SK-N-SH treated with all-trans-retinoic acid at 6 μM for 48 hours (cell line): ENCODE measurements around the gene TMCC3.

Experiments
- ATAC-seq: fragments of 200-7000 bp; cut with Tn5 transposase; 3 replicates; pipeline ENCODE4 v1.9.1; 2020; ENCODE audit warnings: mild to moderate bottlenecking, moderate library complexity
- ARNTL ChIP-seq: fragments of 450-650 bp; formaldehyde crosslinking; IDR thresholded peaks from 2 replicates; pipeline ENCODE4 v1.5.0; 2020; ENCODE audit warnings: low read depth, mild to moderate bottlenecking, moderate library complexity, borderline replicate concordance
- BACH2 ChIP-seq: fragments of 250-450 bp; sonication (Bioruptor Pico); IDR thresholded peaks from 2 replicates; pipeline ENCODE4 v1.9.0; 2021; ENCODE audit warnings: mild to moderate bottlenecking, borderline replicate concordance
- CREB5 ChIP-seq: fragments of 250-450 bp; sonication (Bioruptor Pico); IDR thresholded peaks from 2 replicates; pipeline ENCODE4 v1.5.1; 2020; ENCODE audit warnings: low read depth, mild to moderate bottlenecking, moderate library complexity
- CSDC2 ChIP-seq: fragments of 250-450 bp; sonication (Bioruptor Pico); IDR thresholded peaks from 2 replicates; pipeline ENCODE4 v1.5.0; 2020; ENCODE audit warnings: mild to moderate bottlenecking, moderate library complexity
- CSRNP3 ChIP-seq: fragments of 250-450 bp; sonication (Bioruptor Pico); IDR thresholded peaks from 2 replicates; pipeline ENCODE4 v1.5.1; 2021; ENCODE audit warnings: mild to moderate bottlenecking, moderate library complexity
- ESRRG ChIP-seq: fragments of 250-450 bp; sonication (Bioruptor Pico); IDR thresholded peaks from 2 replicates; pipeline ENCODE4 v1.6.1; 2021; ENCODE audit warnings: mild to moderate bottlenecking
- GLIS3 ChIP-seq: fragments of 250-450 bp; sonication (Bioruptor Pico); IDR thresholded peaks from 2 replicates; pipeline ENCODE4 v1.5.0; 2020; ENCODE audit warnings: mild to moderate bottlenecking, moderate library complexity
- ISL1 ChIP-seq: fragments of 250-450 bp; sonication (Bioruptor Pico); IDR thresholded peaks from 2 replicates; pipeline ENCODE4 v2.1.2; 2022; ENCODE audit warnings: mild to moderate bottlenecking, moderate library complexity
- OSR1 ChIP-seq: fragments of 250-450 bp; sonication (Bioruptor Pico); IDR thresholded peaks from 2 replicates; pipeline ENCODE4 v1.8.0; 2022; ENCODE audit warnings: moderate library complexity, mild to moderate bottlenecking, inconsistent platforms
- PATZ1 ChIP-seq: fragments of 250-450 bp; sonication (Bioruptor Pico); IDR thresholded peaks from 2 replicates; pipeline ENCODE4 v1.8.0; 2020; ENCODE audit warnings: mild to moderate bottlenecking, moderate library complexity, borderline replicate concordance
- POU6F1 ChIP-seq: fragments of 250-450 bp; sonication (Bioruptor Pico); IDR thresholded peaks from 2 replicates; pipeline ENCODE4 v1.8.0; 2021; ENCODE audit warnings: low read depth, mild to moderate bottlenecking, moderate library complexity, borderline replicate concordance
- PPARA ChIP-seq: fragments of 250-450 bp; sonication (Bioruptor Pico); IDR thresholded peaks from 2 replicates; pipeline ENCODE4 v1.5.0; 2020; ENCODE audit warnings: mild to moderate bottlenecking, borderline replicate concordance
- RARB ChIP-seq: fragments of 250-450 bp; sonication (Bioruptor Pico); IDR thresholded peaks from 2 replicates; pipeline ENCODE4 v1.8.0; 2021; ENCODE audit warnings: mild to moderate bottlenecking, moderate library complexity
- SNAI2 ChIP-seq: fragments of 250-450 bp; sonication (Bioruptor Pico); IDR thresholded peaks from 2 replicates; pipeline ENCODE4 v1.5.0; 2020; ENCODE audit warnings: mild to moderate bottlenecking, moderate library complexity
- TCF4 ChIP-seq: fragments of 250-450 bp; sonication (Bioruptor Pico); IDR thresholded peaks from 2 replicates; pipeline ENCODE4 v1.8.0; 2021; ENCODE audit warnings: mild to moderate bottlenecking, moderate library complexity, borderline replicate concordance
- ZC3H10 ChIP-seq: fragments of 250-450 bp; sonication (Bioruptor Pico); IDR thresholded peaks from 2 replicates; pipeline ENCODE4 v1.5.1; 2021; ENCODE audit warnings: mild to moderate bottlenecking, moderate library complexity
- ZFP30 ChIP-seq: fragments of 450-650 bp; formaldehyde crosslinking; IDR thresholded peaks from 2 replicates; pipeline ENCODE4 v1.5.0; 2022; ENCODE audit warnings: mild to moderate bottlenecking, moderate library complexity
- ZNF70 ChIP-seq: fragments of 450-650 bp; formaldehyde crosslinking; IDR thresholded peaks from 2 replicates; pipeline ENCODE4 v1.5.0; 2020; ENCODE audit warnings: mild to moderate bottlenecking, moderate library complexity
- ZNF8 ChIP-seq: fragments of 450-650 bp; formaldehyde crosslinking; IDR thresholded peaks from 2 replicates; pipeline ENCODE4 v1.5.0; 2020; ENCODE audit warnings: mild to moderate bottlenecking, moderate library complexity
- TF ChIP-seq, protein P1 (sequence below): fragments of 250-450 bp; sonication (Bioruptor Pico); IDR thresholded peaks from 2 replicates; pipeline ENCODE4 v1.5.0; 2020; ENCODE audit warnings: mild to moderate bottlenecking, moderate library complexity

The TMCC3 gene

DNA sequence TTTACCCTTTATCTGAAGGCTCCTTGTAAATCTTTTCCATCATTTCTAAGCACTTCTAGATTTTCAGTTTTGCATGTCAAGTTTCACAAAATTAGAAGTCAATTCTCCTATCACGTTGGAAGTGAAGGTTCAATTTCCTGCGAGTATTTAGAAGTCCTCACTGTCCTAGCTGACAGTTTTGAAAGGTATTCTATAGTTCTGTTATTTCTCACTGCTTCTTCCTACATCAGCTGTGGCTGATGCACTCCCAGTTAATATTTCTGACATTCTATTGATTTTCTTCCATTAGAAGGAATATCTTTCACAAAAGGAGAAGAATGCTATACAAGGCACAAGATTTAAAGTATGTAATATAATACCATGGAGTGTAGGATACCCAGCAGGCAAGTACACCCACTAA, 15.8 kb upstream of the TMCC3 start:
- ATAC-seq: no peak
- TF ChIP-seq, protein P1, sequence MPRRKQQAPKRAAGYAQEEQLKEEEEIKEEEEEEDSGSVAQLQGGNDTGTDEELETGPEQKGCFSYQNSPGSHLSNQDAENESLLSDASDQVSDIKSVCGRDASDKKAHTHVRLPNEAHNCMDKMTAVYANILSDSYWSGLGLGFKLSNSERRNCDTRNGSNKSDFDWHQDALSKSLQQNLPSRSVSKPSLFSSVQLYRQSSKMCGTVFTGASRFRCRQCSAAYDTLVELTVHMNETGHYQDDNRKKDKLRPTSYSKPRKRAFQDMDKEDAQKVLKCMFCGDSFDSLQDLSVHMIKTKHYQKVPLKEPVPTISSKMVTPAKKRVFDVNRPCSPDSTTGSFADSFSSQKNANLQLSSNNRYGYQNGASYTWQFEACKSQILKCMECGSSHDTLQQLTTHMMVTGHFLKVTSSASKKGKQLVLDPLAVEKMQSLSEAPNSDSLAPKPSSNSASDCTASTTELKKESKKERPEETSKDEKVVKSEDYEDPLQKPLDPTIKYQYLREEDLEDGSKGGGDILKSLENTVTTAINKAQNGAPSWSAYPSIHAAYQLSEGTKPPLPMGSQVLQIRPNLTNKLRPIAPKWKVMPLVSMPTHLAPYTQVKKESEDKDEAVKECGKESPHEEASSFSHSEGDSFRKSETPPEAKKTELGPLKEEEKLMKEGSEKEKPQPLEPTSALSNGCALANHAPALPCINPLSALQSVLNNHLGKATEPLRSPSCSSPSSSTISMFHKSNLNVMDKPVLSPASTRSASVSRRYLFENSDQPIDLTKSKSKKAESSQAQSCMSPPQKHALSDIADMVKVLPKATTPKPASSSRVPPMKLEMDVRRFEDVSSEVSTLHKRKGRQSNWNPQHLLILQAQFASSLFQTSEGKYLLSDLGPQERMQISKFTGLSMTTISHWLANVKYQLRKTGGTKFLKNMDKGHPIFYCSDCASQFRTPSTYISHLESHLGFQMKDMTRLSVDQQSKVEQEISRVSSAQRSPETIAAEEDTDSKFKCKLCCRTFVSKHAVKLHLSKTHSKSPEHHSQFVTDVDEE (CRISPR knock-in tag): no peak
- TF ChIP-seq ZNF8 (CRISPR knock-in tag): no peak
- no peak for TF ChIP-seq CREB5 (CRISPR knock-in tag)
- no peak for TF ChIP-seq GLIS3 (CRISPR knock-in tag)
- no peak for TF ChIP-seq POU6F1 (CRISPR knock-in tag)
- TF ChIP-seq RARB: no peak
- TF ChIP-seq PPARA (CRISPR knock-in tag): no peak
- TF ChIP-seq ZNF70 (CRISPR knock-in tag): no peak
- TF ChIP-seq ESRRG (CRISPR knock-in tag): no peak
- TF ChIP-seq CSRNP3 (CRISPR knock-in tag): no peak
- TF ChIP-seq TCF4: no peak
- TF ChIP-seq PATZ1: no peak
- no peak for TF ChIP-seq SNAI2 (CRISPR knock-in tag)
- no peak for TF ChIP-seq CSDC2
- no peak for TF ChIP-seq ARNTL (CRISPR knock-in tag)
- TF ChIP-seq ZC3H10 (CRISPR knock-in tag): no peak

DNA sequence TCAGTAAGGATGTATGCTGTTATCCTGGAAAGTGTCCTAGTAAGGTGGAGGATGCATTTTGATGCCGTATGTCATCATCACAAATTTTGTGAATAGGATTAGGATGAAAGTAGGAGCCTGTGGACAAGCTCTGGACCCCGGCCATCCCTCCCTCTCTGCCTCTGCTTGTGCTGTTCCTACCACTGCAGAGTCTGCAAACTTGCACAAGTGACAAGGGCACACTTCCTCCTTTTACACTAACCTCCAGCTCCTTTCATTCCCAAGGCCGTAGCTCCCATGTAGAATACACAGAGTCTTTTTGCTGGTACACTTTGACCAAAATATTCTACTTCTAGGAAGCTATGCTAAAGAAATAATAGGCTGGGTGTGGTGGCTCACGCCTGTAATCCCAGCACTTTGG, 13.3 kb upstream of the TMCC3 start:
- no peak for TF ChIP-seq ZFP30 (CRISPR knock-in tag)
- ATAC-seq: no peak

DNA sequence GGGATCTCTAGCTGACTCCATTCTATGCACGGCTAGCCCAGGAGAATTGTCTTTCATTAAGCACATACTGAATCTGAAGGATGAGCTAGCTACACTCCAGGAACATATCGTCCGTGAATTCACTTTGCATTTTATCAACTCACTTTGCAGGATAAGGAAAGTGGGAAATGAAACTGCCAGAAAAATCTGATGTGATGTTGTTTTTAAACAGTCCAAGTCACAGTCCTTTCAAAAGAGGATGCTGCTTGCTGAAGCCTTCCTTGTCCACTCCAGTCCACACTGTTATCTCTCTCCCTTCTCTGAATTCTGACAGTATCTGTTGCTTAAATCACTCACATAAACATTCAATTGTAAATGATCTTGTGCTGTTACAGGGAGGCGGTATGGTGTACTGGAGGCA, 12.7 kb upstream of the TMCC3 start:
- TF ChIP-seq ZNF8 (CRISPR knock-in tag) (no peak), RARB (no peak), POU6F1 (CRISPR knock-in tag) (no peak), PPARA (CRISPR knock-in tag) (no peak), SNAI2 (CRISPR knock-in tag) (no peak), OSR1 (CRISPR knock-in tag) (no peak), BACH2 (CRISPR knock-in tag) (no peak), CREB5 (CRISPR knock-in tag) (no peak), CSDC2 (no peak), ISL1 (CRISPR knock-in tag) (no peak), GLIS3 (CRISPR knock-in tag) (no peak)
- TF ChIP-seq, all 23 proteins: peak for 0
- no peak for ATAC-seq
